ENCODE data around the gene MAML2.

The MAML2 gene

DNA sequence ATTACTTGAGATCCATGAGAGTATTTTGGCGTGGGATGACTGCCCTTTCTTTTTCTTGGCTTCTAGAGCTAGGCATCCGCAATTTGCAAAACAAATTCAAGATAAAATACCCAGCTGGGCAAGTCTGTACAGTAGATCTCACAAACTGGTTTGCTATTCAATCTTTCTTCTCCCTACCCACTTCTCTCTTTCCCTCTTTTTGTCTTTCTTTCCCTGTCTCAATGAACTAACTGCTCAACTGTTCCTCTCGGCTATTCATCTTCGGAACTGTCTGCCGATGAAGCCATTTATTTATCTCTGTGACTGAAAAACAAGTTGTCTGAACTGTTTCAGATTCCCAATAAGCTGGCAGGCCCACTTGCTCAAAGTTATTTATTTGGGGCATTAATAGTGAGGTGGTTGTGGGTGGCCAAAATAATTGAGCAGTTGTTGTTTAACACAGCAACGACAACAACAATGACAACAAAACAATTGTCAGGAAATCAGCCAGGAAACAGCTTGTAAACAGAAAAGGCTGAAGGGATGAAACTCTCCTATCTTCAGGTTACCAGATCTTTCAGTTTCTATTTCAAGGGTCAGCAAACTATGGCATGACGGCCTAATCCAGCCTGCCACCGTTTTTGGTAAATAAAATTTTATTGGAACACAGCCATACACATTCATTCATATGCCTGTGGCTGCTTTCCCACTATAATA lies 343.1 kb downstream of the MAML2 start:
- no peak overlapping the region for H3K4me3 ChIP-seq (ENCODE audit: control insufficient read depth, low read depth, low read length)
- TF ChIP-seq, protein P1, sequence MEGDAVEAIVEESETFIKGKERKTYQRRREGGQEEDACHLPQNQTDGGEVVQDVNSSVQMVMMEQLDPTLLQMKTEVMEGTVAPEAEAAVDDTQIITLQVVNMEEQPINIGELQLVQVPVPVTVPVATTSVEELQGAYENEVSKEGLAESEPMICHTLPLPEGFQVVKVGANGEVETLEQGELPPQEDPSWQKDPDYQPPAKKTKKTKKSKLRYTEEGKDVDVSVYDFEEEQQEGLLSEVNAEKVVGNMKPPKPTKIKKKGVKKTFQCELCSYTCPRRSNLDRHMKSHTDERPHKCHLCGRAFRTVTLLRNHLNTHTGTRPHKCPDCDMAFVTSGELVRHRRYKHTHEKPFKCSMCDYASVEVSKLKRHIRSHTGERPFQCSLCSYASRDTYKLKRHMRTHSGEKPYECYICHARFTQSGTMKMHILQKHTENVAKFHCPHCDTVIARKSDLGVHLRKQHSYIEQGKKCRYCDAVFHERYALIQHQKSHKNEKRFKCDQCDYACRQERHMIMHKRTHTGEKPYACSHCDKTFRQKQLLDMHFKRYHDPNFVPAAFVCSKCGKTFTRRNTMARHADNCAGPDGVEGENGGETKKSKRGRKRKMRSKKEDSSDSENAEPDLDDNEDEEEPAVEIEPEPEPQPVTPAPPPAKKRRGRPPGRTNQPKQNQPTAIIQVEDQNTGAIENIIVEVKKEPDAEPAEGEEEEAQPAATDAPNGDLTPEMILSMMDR (conservative IDR thresholded peaks at IDR 0.05; ENCODE audit: control insufficient read depth, insufficient read depth, low read depth, low read length) = no peak
- peak; percentile 25 for DNase-seq (ENCODE audit: low read depth)

DNA sequence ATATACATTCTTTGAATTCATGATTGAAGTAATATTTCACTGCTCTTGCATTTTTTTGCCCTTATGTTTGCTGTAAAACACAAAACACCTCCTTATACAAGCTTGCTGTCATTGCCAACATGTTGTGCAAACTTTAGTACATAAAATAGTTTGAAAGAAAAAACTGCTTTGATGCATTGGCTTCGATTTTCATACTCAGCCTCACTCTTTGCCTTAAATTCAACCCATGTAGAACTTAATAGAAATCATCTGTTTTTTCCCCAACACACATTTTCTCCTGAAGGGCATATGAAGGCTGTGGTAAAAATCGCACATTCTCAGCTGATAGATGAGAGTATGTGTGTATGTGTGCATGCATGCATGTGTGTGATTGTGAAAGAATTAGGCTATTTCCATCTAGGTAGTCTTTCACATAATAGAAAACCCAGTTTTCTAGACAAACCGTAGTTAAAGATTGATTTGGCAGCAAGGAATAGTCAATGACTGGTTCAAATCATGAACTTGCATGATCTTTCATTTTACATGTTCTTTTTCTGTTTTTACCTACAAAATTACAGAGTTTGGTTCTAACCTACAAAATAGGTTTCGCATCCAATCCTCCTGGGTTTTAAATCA lies 346.3 kb downstream of the MAML2 start:
- peak; percentile 40 for DNase-seq (ENCODE audit: low read depth)
- TF ChIP-seq, protein P1 (conservative IDR thresholded peaks at IDR 0.05; ENCODE audit: control insufficient read depth, insufficient read depth, low read depth, low read length) = no peak
- no peak overlapping the region for H3K4me3 ChIP-seq (ENCODE audit: control insufficient read depth, low read depth, low read length)

DNA sequence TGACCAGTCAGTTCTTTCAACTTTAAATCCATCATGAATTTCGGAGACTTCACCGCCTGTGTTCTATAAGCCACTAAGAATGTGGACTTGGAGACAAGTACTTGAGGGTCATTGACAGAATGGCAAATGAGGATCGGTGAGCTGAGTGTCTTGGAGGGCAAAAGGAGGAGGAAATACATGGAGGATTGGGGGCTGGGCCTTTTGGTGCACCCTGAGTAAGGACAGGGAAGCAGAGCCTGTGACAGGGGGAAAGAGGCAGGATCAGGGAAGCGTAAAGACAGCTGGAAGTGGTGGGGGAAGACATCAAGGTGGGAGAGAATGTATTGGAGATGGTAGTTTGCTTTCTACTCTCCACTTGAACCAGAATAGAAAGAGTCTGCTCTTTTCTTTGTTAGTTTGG lies 348.7 kb downstream of the MAML2 start:
- no peak for DNase-seq (ENCODE audit: low read depth)
- TF ChIP-seq, protein P1 (conservative IDR thresholded peaks at IDR 0.05; ENCODE audit: control insufficient read depth, insufficient read depth, low read depth, low read length) = no peak
- no peak overlapping the region for H3K4me3 ChIP-seq (ENCODE audit: control insufficient read depth, low read depth, low read length)

DNA sequence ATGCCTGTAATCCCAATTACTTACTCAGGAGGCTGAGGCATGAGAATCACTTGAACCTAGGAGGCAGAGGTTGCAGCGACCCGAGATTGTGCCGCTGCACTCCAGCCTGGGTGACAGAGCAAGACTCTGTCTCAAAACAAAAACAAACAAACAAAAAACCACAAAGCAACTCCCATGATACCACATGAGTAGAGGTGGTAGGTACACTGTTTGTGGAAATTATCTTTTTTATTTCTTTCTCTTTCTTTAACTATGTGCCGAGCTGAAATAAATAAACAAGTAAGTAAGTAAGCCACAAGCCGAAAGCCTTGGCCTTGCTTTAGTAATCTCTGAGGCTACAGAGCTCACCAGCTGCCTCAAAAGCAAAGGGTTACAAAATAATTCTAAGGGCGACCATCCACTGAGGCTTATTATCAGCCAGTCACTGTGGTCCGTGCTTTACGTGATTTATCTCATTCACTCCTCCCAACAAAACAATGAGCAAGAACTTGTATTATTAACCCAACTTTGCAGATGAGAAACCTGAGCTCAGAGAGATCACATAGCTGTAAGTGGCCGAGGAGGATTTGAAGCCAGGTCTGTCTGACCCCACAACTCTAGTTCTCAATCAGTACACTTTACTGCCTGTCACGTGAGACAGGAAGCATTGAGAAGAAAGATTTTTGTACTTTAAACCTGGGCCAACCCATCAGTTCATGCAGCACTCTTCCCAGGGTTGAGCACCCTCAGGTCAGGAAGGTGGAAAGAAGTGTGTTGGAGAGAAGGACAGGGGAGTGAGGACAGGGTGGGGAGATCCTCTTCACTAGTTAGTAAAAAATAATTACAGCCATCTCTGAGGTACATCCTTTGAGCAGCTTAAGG lies 349.3 kb downstream of the MAML2 start:
- TF ChIP-seq, protein P1 (conservative IDR thresholded peaks at IDR 0.05; ENCODE audit: control insufficient read depth, insufficient read depth, low read depth, low read length) = no peak
- H3K4me3 ChIP-seq (ENCODE audit: control insufficient read depth, low read depth, low read length) = no peak overlapping the region
- no peak for DNase-seq (ENCODE audit: low read depth)

DNA sequence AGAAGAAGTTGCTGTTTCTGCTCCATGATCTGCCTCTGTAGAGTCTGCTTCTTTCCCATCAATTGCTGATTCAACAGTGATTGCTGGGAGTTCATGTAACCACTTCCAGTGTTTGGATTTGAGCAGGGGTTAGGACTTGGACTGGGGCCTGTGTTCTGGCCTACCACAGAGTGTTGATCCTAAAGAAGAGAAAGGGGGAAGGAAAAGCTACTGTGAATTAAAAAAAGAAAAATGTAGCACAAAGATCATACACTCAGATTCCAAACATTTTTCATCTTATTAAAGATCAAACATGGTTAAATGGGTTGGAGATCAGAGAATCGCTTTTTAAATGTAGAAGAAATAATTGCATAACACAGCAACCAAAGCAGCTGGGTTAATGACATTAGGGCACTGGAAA lies 351.4 kb downstream of the MAML2 start:
- H3K4me3 ChIP-seq (ENCODE audit: control insufficient read depth, low read depth, low read length) = no peak overlapping the region
- TF ChIP-seq, protein P1 (conservative IDR thresholded peaks at IDR 0.05; ENCODE audit: control insufficient read depth, insufficient read depth, low read depth, low read length) = no peak
- no peak for DNase-seq (ENCODE audit: low read depth)

DNA sequence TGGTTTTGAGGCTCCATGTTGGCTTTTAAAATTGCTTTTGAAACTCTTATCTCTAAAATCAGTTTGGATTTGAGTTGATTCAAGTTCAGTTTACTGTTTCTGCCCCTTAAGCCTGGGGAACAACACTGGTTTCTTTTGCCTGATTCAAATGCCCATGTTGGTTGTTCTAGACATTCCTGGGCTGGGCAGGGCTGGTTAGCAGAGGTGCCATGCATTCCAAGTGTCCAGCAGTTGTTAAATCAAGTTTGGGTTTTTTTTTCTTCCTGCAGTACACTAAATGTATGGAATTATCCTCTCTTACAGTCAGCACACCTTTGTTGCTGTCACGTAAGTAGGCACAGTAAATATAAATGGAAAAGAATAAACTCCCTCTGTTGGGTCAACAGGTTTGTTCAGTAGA lies 351.9 kb downstream of the MAML2 start:
- DNase-seq (ENCODE audit: low read depth) = no peak
- TF ChIP-seq, protein P1 (conservative IDR thresholded peaks at IDR 0.05; ENCODE audit: control insufficient read depth, insufficient read depth, low read depth, low read length) = no peak
- no peak overlapping the region for H3K4me3 ChIP-seq (ENCODE audit: control insufficient read depth, low read depth, low read length)
